Bronchial epithelial cell (primary cell): ENCODE measurements around the gene COL25A1. TPM values are rescaled to one million over a fixed set of nuclear protein-coding genes. Genes with fewer than 3 reads are reported as not detected.

Experiments used
- DNase-seq: peaks from one replicate; pipeline ENCODE4 v3.0.0-alpha.2; 2010; ENCODE audit warnings: low read depth
- FAIRE-seq: peaks from 2 replicates; lab custom pipeline; 2011; peaks lifted over from hg19 to GRCh38; lab: Jason Lieb, UNC
- H3K27me3 ChIP-seq: 2 replicates; pipeline ENCODE4 v1.5.1; 2011; ENCODE audit warnings: low read length; ENCODE audit not compliant: control insufficient read depth, insufficient read depth
- H3K36me3 ChIP-seq: 2 replicates; pipeline ENCODE4 v1.5.1; 2011; ENCODE audit warnings: low read length; ENCODE audit not compliant: control insufficient read depth, insufficient read depth
- H3K4me3 ChIP-seq: 2 replicates; pipeline ENCODE4 v1.5.1; 2011; ENCODE audit warnings: mild to moderate bottlenecking, low read depth, low read length, control low read depth
- total RNA-seq: library from RNA; depleted of rRNA; stranded (reverse); fragments of >200 nt; gene quantifications from 2 replicates; pipeline ENCODE4 v1.2.1, GENCODE V29; 2014
- TF ChIP-seq, protein P1 (sequence below): IDR thresholded peaks from 2 replicates; pipeline ENCODE4 v1.5.1; 2011; ENCODE audit warnings: mild to moderate bottlenecking, moderate library complexity, low read length, control low read depth, inconsistent platforms; ENCODE audit not compliant: insufficient read depth, severe bottlenecking

COL25A1 gene
- total RNA-seq, 1 donor from 2014 or later, result under 0.01 TPM

DNA sequence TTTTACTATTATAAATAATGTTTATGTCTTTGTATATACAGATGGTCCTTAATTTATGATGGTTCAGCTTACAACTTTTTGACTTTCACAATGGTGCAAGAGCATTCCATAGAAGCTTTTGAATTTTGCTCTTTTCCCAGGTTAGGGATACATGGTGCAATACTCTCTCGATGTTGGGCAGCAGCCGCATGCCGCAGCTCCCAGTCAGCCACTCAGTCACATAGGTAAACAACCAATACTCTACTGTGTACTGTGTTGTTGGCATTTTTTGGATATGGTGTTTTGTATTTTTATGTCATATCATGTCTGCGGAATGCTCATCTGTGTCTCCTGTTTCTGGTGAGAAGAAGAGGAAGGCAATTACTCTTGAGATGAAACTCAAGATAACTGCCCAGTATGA, 281.6 kb downstream of the COL25A1 start:
- DNase-seq (no peak), FAIRE-seq (no peak)
- H3K36me3 ChIP-seq, result no peaks in the 10 kb centered on the region
- H3K27me3 ChIP-seq, result no peaks in the 10 kb centered on the region
- TF ChIP-seq, protein P1, sequence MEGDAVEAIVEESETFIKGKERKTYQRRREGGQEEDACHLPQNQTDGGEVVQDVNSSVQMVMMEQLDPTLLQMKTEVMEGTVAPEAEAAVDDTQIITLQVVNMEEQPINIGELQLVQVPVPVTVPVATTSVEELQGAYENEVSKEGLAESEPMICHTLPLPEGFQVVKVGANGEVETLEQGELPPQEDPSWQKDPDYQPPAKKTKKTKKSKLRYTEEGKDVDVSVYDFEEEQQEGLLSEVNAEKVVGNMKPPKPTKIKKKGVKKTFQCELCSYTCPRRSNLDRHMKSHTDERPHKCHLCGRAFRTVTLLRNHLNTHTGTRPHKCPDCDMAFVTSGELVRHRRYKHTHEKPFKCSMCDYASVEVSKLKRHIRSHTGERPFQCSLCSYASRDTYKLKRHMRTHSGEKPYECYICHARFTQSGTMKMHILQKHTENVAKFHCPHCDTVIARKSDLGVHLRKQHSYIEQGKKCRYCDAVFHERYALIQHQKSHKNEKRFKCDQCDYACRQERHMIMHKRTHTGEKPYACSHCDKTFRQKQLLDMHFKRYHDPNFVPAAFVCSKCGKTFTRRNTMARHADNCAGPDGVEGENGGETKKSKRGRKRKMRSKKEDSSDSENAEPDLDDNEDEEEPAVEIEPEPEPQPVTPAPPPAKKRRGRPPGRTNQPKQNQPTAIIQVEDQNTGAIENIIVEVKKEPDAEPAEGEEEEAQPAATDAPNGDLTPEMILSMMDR, result no peak
- no peak overlapping the region for H3K4me3 ChIP-seq

DNA sequence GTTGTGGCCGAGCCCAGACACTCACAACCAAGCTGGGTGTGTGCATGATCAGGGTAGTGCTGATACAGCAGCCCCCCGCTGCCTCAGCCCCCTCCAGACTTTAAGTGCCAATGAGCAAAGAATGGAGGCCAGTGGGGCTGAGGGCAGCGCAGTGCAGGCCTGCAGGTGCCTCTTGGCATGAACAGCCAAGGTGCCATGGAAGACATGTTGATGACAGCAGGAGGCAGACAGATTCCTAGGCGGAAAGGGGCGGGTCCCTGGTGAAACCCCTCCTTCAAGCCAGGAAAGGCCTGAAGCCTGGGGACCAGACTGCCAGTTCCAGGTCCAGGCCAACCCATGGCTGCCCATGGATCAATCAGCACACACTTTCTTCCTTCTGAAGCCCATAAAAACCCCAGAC, 286.3 kb downstream of the COL25A1 start:
- no peak for FAIRE-seq
- Histone ChIP-seq H3K4me3 (no peak overlapping the region), H3K27me3 (no peaks in the 10 kb centered on the region), H3K36me3 (no peaks in the 10 kb centered on the region)
- no peak for DNase-seq
- TF ChIP-seq, protein P1, result no peak

DNA sequence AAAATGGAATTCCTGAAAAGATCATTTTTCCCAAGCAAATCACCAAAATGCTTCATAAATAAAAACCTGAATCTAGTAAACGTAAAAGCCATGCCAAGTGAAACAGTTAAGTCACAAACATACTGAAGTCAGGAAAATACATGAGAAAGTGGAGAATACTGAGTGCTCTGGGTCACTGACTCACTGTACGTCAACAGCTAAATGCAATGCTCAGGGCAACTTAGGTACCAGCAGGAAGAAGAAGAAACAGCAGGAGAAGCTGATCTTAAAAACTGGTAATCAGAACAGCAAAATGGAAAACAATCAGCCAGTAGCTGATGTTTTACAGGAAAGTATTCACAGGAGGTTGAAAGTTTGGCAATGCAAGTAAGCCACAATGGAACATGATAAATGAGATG, 287.0 kb downstream of the COL25A1 start:
- TF ChIP-seq, protein P1, result no peak
- FAIRE-seq (peak; percentile 50), DNase-seq (no peak)
- Histone ChIP-seq H3K4me3 (no peak overlapping the region), H3K36me3 (no peaks in the 10 kb centered on the region), H3K27me3 (no peaks in the 10 kb centered on the region)

DNA sequence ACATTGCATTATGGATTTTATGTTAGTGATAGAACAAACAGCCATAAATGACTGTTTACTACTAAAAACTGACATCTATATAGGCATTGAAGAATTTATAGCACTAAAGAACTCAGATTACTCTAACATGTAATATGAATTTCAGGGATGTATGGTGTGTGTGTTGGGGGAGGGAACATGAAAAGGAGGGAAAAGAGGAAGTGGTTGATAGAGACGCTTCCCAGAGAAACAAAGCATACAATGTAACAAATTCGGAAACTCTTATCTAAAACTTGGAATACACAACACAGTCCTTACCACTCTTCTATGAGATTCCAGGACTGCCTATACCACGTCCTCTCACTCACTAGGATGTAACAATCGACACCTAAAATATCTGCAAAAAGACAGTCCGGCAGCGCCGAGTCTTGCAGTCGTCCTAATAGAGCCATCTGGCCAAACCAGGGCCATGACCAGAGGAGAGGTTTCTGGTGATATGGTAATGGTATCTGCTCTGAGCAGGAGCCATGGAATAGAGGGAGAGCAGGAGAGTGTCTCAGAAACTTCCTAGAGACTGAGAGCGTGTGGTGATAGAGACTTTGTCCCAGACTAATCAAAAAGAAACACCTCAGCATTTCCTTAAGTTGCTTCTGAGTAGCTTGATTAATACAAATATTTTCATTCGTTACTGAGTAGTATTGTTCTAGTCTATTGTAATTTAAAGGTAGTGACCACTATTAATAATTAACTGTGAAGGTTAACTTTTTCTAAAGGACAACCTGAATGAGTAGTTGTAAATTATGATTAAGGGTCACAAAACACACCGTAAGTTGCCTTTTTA, 287.7 kb downstream of the COL25A1 start:
- no peak for DNase-seq
- FAIRE-seq, result no peak
- TF ChIP-seq, protein P1, result no peak
- Histone ChIP-seq H3K36me3 (no peaks in the 10 kb centered on the region), H3K4me3 (no peak overlapping the region), H3K27me3 (no peaks in the 10 kb centered on the region)

GRCh38 chr4:109012286-109012880, 290.1 kb downstream of the COL25A1 start:
- no peak for FAIRE-seq
- H3K36me3 ChIP-seq, result no peaks in the 10 kb centered on the region
- TF ChIP-seq, protein P1, result no peak
- no peak for DNase-seq
- H3K27me3 ChIP-seq, result no peaks in the 10 kb centered on the region
- no peak overlapping the region for H3K4me3 ChIP-seq
